ENCODE data around the gene BTBD18.

- no peak for TF ChIP-seq POLR2AphosphoS5 (IDR thresholded peaks at IDR 0.05)
- TF ChIP-seq CTCF (IDR thresholded peaks at IDR 0.05): no peak
- no peak for TF ChIP-seq POLR2A (IDR thresholded peaks at IDR 0.05)
These were observed 39.9 kb upstream of the BTBD18 start for GRCh38 chr11:57791321-57792059.

Data from transverse colon (tissue), 4 donors.